ENCODE data around the gene OSMR. TPM values are rescaled to one million over a fixed set of nuclear protein-coding genes. Genes with fewer than 3 reads are reported as not detected.

OSMR gene
- total RNA-seq, 1 donor from 2014 or later, result 0.58 TPM

- Histone ChIP-seq H3K9me3 (ENCODE audit: low read depth) (no peaks in the 10 kb centered on the region), H3K4me2 (no peak overlapping the region), H3K79me2 (ENCODE audit: low read depth) (no peaks in the 10 kb centered on the region), H3K4me3 (no peak overlapping the region), H3K27me3 (no peaks in the 10 kb centered on the region), H3K4me1 (no peaks in the 10 kb centered on the region), H4K20me1 (ENCODE audit: low read depth) (no peaks in the 10 kb centered on the region), H3K27ac (no peak overlapping the region), H3K9ac (no peak overlapping the region), H2AFZ (replicated peaks) (no peak overlapping the region), H3F3A (ENCODE audit: low read depth) (no peaks in the 10 kb centered on the region), H3K36me3 (peaks cover 16% of the 10 kb centered on the region)
- no peak for DNase-seq (ENCODE audit: low spot score)
- H3K4me1 Mint-ChIP-seq, result no peaks in the 10 kb centered on the region
- H3K9me3 Mint-ChIP-seq, result no peaks in the 10 kb centered on the region
- TF ChIP-seq EZH2phosphoT487 (IDR thresholded peaks at IDR 0.05) (no peak), EZH2 (IDR thresholded peaks at IDR 0.05) (no peak)
- TF ChIP-seq, protein P1, sequence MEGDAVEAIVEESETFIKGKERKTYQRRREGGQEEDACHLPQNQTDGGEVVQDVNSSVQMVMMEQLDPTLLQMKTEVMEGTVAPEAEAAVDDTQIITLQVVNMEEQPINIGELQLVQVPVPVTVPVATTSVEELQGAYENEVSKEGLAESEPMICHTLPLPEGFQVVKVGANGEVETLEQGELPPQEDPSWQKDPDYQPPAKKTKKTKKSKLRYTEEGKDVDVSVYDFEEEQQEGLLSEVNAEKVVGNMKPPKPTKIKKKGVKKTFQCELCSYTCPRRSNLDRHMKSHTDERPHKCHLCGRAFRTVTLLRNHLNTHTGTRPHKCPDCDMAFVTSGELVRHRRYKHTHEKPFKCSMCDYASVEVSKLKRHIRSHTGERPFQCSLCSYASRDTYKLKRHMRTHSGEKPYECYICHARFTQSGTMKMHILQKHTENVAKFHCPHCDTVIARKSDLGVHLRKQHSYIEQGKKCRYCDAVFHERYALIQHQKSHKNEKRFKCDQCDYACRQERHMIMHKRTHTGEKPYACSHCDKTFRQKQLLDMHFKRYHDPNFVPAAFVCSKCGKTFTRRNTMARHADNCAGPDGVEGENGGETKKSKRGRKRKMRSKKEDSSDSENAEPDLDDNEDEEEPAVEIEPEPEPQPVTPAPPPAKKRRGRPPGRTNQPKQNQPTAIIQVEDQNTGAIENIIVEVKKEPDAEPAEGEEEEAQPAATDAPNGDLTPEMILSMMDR (IDR thresholded peaks at IDR 0.05), result no peak
- no peak overlapping the region for H3K27ac Mint-ChIP-seq
- no peak overlapping the region for H3K4me3 Mint-ChIP-seq
- H3K27me3 Mint-ChIP-seq (ENCODE audit: insufficient read depth, low read depth), result peaks cover 5% of the 10 kb centered on the region
- peaks cover 8% of the 10 kb centered on the region for H3K36me3 Mint-ChIP-seq
Observed at GRCh38 chr5:38941912-38942311, 96.1 kb downstream of the OSMR start.

- Mint-ChIP-seq H3K27ac (no peak overlapping the region), H3K4me3 (no peak overlapping the region), H3K36me3 (peaks cover 8% of the 10 kb centered on the region), H3K9me3 (no peaks in the 10 kb centered on the region), H3K4me1 (no peaks in the 10 kb centered on the region), H3K27me3 (ENCODE audit: insufficient read depth, low read depth) (no peaks in the 10 kb centered on the region)
- Histone ChIP-seq H3K4me3 (no peak overlapping the region), H3K79me2 (ENCODE audit: low read depth) (no peaks in the 10 kb centered on the region), H3K27me3 (no peaks in the 10 kb centered on the region), H3K4me1 (no peaks in the 10 kb centered on the region), H3K4me2 (no peak overlapping the region), H3K36me3 (peaks cover 16% of the 10 kb centered on the region), H3K9me3 (ENCODE audit: low read depth) (no peaks in the 10 kb centered on the region), H3K9ac (no peak overlapping the region), H2AFZ (replicated peaks) (no peak overlapping the region), H3F3A (ENCODE audit: low read depth) (no peaks in the 10 kb centered on the region), H3K27ac (no peak overlapping the region), H4K20me1 (ENCODE audit: low read depth) (no peaks in the 10 kb centered on the region)
- TF ChIP-seq EZH2 (IDR thresholded peaks at IDR 0.05) (no peak), EZH2phosphoT487 (IDR thresholded peaks at IDR 0.05) (no peak)
- TF ChIP-seq, protein P1 (IDR thresholded peaks at IDR 0.05), result no peak
- DNase-seq (ENCODE audit: low spot score), result no peak
Observed at GRCh38 chr5:38944282-38944681, 98.5 kb downstream of the OSMR start.

GRCh38 chr5:38948501-38948900, 102.7 kb downstream of the OSMR start:
- no peaks in the 10 kb centered on the region for H3K4me1 ChIP-seq
- H3K79me2 ChIP-seq (ENCODE audit: low read depth), result no peaks in the 10 kb centered on the region
- no peaks in the 10 kb centered on the region for H3K27me3 Mint-ChIP-seq (ENCODE audit: insufficient read depth, low read depth)
- no peak overlapping the region for H3K4me3 ChIP-seq
- H3K9me3 Mint-ChIP-seq, result no peaks in the 10 kb centered on the region
- no peak overlapping the region for H3K9ac ChIP-seq
- H3F3A ChIP-seq (ENCODE audit: low read depth), result no peaks in the 10 kb centered on the region
- H3K4me3 Mint-ChIP-seq, result no peak overlapping the region
- no peak for TF ChIP-seq EZH2 (IDR thresholded peaks at IDR 0.05)
- no peak for TF ChIP-seq EZH2phosphoT487 (IDR thresholded peaks at IDR 0.05)
- TF ChIP-seq, protein P1 (IDR thresholded peaks at IDR 0.05), result no peak
- DNase-seq (ENCODE audit: low spot score), result no peak
- no peaks in the 10 kb centered on the region for H3K4me1 Mint-ChIP-seq
- H3K36me3 Mint-ChIP-seq, result peaks cover 21% of the 10 kb centered on the region
- peaks cover 25% of the 10 kb centered on the region for H3K36me3 ChIP-seq
- no peak overlapping the region for H3K27ac Mint-ChIP-seq
- H3K4me2 ChIP-seq, result no peak overlapping the region
- H4K20me1 ChIP-seq (ENCODE audit: low read depth), result no peaks in the 10 kb centered on the region
- H2AFZ ChIP-seq (replicated peaks), result no peak overlapping the region
- H3K27me3 ChIP-seq, result no peaks in the 10 kb centered on the region
- no peaks in the 10 kb centered on the region for H3K9me3 ChIP-seq (ENCODE audit: low read depth)
- no peak overlapping the region for H3K27ac ChIP-seq
